GM19193 (cell line): ENCODE results near the gene IPO9.

ENCODE experiments used
- POLR2A ChIP-seq: IDR thresholded peaks from 4 replicates; pipeline ENCODE4 v1.6.1; 2011; ENCODE audit not compliant: insufficient read depth, insufficient read length; ENCODE audit errors: extremely low read depth

The IPO9 gene

GRCh38 chr1:201898240-201898894 is 69.4 kb downstream of the IPO9 start:
- TF ChIP-seq POLR2A = no peak

GRCh38 chr1:201898992-201899391 is 70.0 kb downstream of the IPO9 start:
- no peak for TF ChIP-seq POLR2A

DNA sequence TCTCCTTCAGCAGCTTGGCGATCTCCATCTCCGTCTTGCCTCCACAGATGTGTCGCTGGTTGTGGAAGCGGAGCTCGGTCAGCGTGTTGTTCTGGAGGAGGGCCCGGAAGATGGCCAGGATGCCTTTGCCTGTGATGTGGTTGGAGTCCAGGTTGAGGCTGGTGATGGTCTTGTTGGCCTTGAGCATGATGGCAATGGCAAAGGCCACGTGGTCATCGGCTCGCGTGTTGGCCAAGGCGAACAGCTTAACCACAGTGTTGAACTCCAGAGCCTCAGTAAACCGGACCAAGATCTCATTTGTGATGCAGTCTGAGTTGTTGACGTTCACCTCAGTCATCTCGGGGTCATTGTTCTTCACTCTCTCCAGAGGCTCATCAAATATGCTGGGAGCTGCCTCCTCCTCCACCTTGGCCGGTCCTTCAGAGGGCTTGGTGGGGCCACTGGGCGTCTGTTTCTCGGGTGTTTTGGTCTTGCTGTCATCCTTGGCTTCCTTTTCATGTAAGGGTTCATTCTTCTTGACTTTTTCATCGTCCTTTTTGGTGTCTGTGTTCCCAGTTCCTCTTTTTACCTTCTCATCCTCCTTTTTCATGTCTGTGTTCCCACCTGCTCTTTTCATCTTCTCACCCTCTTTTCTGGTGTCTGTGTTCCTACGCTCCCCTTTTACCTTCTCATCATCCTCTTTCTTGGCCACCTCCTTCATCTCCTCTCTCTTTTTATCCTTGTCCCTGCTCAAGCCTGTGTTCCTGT is 70.9 kb downstream of the IPO9 start:
- no peak for TF ChIP-seq POLR2A

DNA sequence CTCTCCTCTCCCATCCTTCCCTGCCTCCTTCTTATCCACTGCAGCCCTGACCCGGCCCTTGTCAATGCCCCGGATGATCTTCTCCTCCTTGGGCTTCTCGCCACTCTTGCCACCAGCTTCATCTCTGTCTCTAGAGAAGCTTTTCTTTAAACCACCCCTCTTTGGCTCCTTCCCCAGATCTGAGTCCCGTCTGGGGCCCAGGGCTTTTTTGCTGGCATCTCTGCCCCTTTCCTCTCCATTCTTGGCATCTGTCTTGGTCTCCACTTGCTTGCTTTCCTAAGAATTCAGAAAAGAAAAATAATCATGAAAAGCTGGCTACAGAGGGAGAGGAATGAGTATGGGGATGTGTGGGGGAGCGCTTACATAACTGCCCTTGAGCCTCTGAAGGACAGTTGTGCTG is 71.5 kb downstream of the IPO9 start:
- TF ChIP-seq POLR2A = no peak

- no peak for TF ChIP-seq POLR2A
Observed at GRCh38 chr1:201902198-201902597, 73.2 kb downstream of the IPO9 start.

DNA sequence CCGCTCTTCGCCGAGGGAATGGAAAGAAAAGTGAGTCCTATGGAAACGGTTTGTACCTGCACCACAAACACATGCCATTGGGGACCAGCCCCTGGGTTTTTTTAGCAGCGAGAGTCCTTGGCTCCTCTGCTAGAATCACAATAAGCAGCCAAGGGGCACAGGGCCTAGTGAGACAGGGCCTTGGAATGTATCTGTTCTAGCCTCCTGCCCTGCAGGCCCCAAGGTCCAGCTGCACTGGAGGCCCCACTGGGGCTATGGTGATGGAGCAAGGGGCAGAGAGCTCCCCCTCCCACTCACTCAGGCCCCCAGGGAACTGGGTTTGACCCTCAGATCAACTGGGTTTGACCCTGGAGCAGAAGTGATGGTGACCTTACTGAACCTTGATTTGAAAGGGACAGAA is 74.2 kb downstream of the IPO9 start:
- no peak for TF ChIP-seq POLR2A

DNA sequence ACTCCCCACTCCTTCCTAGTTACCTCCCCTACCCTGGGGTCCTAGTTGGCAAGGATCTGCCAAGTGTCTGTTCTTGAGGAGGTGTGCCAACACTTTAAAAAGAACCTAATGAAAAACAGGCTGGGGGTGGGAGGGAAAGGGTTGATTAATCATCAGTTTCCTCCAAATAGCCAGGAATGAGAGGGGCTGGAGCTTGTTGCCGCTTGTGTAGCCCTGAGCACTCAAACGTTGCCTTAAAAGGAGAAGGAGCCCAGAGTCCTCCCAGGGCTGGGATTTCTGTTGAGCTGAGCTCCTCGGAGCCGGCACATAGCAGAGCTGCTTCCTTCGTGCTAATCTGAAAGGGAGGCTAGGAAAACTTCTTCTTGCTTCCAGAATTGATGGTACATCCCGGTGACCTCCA is 75.6 kb downstream of the IPO9 start:
- no peak for TF ChIP-seq POLR2A

- no peak for TF ChIP-seq POLR2A
Observed at GRCh38 chr1:201905234-201905890, 76.4 kb downstream of the IPO9 start.

- no peak for TF ChIP-seq POLR2A
Observed at GRCh38 chr1:201906336-201906735, 77.4 kb downstream of the IPO9 start.

DNA sequence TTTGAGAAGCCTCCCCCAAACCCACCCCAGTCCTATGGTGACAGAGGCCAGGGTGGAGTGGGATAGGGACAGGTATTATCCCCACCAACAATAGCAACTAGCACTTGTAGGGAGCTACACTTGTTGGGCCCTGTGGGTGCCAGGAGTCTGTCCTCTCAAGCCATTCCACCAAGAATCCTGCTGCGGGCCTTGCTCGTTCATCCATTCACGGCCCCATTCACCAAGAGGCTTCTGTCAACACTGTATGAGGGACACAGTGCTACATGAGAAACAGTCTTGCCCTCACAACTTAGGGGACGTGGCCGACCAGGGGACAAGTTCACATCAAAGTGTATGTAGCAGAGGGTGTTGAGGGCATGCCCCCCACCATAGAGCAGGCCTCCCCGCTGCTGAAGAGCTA is 78.7 kb downstream of the IPO9 start:
- no peak for TF ChIP-seq POLR2A

DNA sequence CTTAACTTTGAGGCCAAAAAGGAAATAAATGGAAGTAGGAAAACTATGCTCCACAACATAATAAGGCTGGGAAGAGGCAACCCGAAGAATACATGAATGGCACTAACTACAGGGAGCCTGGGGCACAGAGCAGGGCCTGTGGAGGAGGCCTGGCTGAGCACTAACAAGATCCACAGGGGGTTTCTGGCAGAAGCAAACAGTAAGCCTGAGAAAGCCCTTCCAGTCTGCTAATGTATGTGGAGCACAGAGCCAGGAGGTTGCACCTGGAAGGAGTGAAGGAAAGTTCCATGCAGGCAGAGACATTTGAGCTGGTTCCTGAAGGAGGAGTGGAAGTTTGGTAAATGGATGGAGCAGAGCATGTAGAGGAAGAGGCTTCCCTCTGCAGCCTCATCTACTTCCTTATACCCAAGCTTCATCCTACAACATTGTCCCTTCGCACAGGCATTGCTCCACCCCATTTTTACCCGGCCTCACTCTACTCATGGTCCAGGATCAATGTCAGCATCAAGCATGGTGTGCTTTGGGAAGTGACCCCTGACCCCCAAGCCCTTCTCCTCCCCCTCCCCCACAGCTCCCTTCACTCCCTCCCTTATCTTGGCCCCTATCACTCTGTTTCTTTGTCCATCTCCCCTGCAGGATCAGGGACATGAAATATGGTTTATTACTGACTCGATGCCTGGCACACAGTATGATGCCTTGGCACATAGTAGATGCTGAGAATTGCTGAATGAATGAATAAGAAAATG is 83.0 kb downstream of the IPO9 start:
- TF ChIP-seq POLR2A = no peak

DNA sequence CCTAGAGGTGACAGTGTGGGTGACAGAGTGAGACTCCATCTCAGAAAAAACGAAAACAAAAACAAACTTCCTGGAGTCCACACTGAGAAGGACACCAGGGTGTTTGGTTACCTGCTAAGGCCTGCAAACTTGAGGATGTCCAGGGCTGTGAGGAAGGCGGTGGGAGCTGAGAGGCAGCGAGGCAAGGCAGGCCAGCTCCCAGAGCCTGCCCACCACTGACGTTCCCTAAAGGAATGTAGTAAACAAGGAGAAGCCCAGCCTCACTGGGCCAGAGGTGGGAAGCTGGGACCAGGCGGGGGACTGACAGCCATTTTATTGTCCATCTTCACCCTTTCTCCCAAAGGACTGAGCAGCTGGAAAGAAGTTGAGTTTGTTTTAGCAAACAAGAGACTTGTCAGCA is 83.9 kb downstream of the IPO9 start:
- TF ChIP-seq POLR2A = no peak

DNA sequence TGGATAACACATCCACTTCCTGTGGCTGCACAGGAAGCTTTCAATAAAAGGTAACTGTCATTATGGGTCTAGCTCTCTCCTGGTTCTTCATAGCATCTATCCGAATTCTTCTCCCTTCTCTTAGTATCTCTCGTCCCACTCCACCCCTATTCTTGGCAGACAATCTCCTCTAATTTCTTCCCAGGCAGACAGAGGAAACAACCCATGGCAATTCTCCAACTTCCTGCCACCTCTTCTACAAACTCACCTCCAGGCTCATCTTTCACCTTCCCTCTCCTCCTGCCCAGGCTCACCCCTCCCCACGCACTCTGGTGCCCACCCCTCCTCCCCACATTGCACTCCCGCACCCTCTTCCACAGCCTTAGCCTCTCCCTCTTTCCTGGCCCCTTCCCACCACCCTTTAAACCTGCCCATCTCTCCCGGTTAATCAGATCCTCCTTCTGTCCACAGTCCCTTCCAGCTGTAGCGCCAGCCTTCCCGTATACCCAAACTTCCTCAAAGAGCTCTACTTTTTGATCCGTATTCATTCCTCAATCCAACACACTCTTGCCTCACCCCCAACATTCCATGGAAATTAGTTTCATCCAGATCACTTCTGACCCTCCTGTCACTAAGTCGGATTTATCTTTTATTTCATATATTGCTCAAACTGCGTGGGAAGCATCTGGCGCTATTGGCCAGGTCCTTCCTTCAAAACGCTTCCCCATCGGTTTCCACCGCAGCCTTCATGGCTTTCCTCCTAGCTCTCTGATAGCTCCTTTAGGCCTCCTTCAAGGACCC is 85.7 kb downstream of the IPO9 start:
- TF ChIP-seq POLR2A = no peak

GRCh38 chr1:201916649-201917249 is 87.8 kb downstream of the IPO9 start:
- no peak for TF ChIP-seq POLR2A
